ENCODE results near the gene ZSCAN32. TPM values are rescaled to one million over a fixed set of nuclear protein-coding genes. Genes with fewer than 3 reads are reported as not detected.

The ZSCAN32 gene
- 12.0 and 14.5 TPM in 2 replicates for total RNA-seq

GRCh38 chr16:3400779-3401688, at the start of gene ZSCAN32, which contains the start of gene ZNF174:
Gene ZSCAN32 (minus strand): TSS chr16:3401004. CDS start chr16:3397557, 3,447 bp downstream.
Gene ZNF174 (plus strand): TSS chr16:3401215. CDS start chr16:3402005, 790 bp downstream.

GRCh38 chr16:3443108-3444031, 42.6 kb upstream of the ZSCAN32 start, which contains the start of the genes NAA60 and ZNF597:
Gene NAA60 (plus strand): TSS chr16:3443680. CDS start chr16:3476228, 32,548 bp downstream.
Gene ZNF597 (minus strand): TSS chr16:3443504. CDS start chr16:3443153, 351 bp downstream.

GRCh38 chr16:3355589-3355988, 45.2 kb downstream of the ZSCAN32 start, which contains the start of gene OR2C1:
Gene OR2C1 (plus strand): TSS chr16:3355889. CDS start chr16:3355941, 52 bp downstream.

Other genes starting within 250 kb of the ZSCAN32 start
- 0.78 TPM in 1 of 2 replicates, not detected in the other for gene OR1F1, start 212.8 kb downstream of the ZSCAN32 start, total RNA-seq
- gene ZNF200, start 165.8 kb downstream of the ZSCAN32 start, total RNA-seq = 5.0 and 5.7 TPM in 2 replicates
- under 0.01 TPM in 1 of 2 replicates, not detected in the other for gene MEFV, start 144.4 kb downstream of the ZSCAN32 start, total RNA-seq
- gene ZNF263, start 117.5 kb downstream of the ZSCAN32 start, total RNA-seq = 31.0 and 34.0 TPM in 2 replicates
- 1.5 TPM in 2 replicates for gene TIGD7, start 95.6 kb downstream of the ZSCAN32 start, total RNA-seq
- 6.1 and 10.2 TPM in 2 replicates for gene ZNF75A, start 95.5 kb downstream of the ZSCAN32 start, total RNA-seq
- gene OR2C1, start 45.1 kb downstream of the ZSCAN32 start, total RNA-seq = not detected in 2 replicates
- 7.4 and 8.3 TPM in 2 replicates for gene ZNF174, start 211 bp upstream of the ZSCAN32 start, total RNA-seq
- gene ZNF597, start 42.5 kb upstream of the ZSCAN32 start, total RNA-seq = 1.2 and 1.8 TPM in 2 replicates
- 18.3 and 21.7 TPM in 2 replicates for gene NAA60, start 42.7 kb upstream of the ZSCAN32 start, total RNA-seq
- not detected in 2 replicates for gene C16orf90, start 94.5 kb upstream of the ZSCAN32 start, total RNA-seq
- gene CLUAP1, start 100.0 kb upstream of the ZSCAN32 start, total RNA-seq = 10.0 and 16.6 TPM in 2 replicates
- not detected in 2 replicates for gene NLRC3, start 176.4 kb upstream of the ZSCAN32 start, total RNA-seq
- 4.5 and 5.3 TPM in 2 replicates for gene SLX4, start 210.6 kb upstream of the ZSCAN32 start, total RNA-seq